ENCODE data around the gene ARHGAP32.

DNA sequence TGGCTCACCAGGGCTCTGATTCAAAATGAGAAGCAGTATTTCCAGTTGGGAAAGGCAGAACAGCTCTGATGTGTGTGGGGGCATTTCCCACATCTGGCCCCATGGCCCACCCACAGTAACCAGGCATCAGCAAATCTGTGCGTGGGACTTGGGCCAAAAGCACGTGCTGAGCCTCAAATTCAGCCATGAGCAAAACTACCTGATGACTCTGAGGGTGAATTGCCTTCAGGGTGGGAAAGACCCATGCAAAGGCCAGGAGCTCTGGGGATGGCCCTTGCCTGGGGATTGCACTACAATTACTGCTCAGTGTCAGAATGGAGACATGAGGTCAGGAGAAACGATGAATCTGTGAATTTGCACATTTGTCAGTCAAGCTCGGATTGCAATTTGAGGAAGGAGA is 270.3 kb downstream of the ARHGAP32 start:
- TF ChIP-seq, protein P1, sequence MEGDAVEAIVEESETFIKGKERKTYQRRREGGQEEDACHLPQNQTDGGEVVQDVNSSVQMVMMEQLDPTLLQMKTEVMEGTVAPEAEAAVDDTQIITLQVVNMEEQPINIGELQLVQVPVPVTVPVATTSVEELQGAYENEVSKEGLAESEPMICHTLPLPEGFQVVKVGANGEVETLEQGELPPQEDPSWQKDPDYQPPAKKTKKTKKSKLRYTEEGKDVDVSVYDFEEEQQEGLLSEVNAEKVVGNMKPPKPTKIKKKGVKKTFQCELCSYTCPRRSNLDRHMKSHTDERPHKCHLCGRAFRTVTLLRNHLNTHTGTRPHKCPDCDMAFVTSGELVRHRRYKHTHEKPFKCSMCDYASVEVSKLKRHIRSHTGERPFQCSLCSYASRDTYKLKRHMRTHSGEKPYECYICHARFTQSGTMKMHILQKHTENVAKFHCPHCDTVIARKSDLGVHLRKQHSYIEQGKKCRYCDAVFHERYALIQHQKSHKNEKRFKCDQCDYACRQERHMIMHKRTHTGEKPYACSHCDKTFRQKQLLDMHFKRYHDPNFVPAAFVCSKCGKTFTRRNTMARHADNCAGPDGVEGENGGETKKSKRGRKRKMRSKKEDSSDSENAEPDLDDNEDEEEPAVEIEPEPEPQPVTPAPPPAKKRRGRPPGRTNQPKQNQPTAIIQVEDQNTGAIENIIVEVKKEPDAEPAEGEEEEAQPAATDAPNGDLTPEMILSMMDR (IDR thresholded peaks at IDR 0.05; ENCODE audit: poor library complexity), result no peak
- no peak for TF ChIP-seq EZH2phosphoT487 (IDR thresholded peaks at IDR 0.05; ENCODE audit: low read depth, severe bottlenecking, unreplicated experiment)

All from hepatocyte (in vitro differentiated cells).